IPS DF 6.9 (cell line): ENCODE measurements around the gene SVBP.

Experiments used
- DNase-seq: peaks from one replicate; pipeline ENCODE4 v3.0.0-alpha.2; 2013; ENCODE audit warnings: low read depth, low spot score
- H3K27ac ChIP-seq: one replicate; pipeline ENCODE4 v1.5.1; 2013; ENCODE audit warnings: low read length, control low read depth
- H3K27me3 ChIP-seq: 2 replicates; pipeline ENCODE4 v1.6.1; 2013; ENCODE audit warnings: mild to moderate bottlenecking, low read length; ENCODE audit not compliant: control insufficient read depth, insufficient read depth
- H3K36me3 ChIP-seq: 2 replicates; pipeline ENCODE4 v1.6.1; 2013; ENCODE audit warnings: low read length; ENCODE audit not compliant: control insufficient read depth, insufficient read depth
- H3K4me1 ChIP-seq: 2 replicates; pipeline ENCODE4 v1.6.1; 2013; ENCODE audit warnings: low read length; ENCODE audit not compliant: control insufficient read depth, insufficient read depth
- H3K4me3 ChIP-seq: 2 replicates; pipeline ENCODE4 v1.5.1; 2013; ENCODE audit warnings: mild to moderate bottlenecking, low read length
- H3K9me3 ChIP-seq: 2 replicates; pipeline ENCODE4 v1.6.1; 2013; ENCODE audit warnings: low read length, inconsistent platforms; ENCODE audit not compliant: control insufficient read depth, insufficient read depth
- WGBS: extraction: QIAGEN DNeasy Blood & Tissue Kit; methylation state at CpG from one replicate; pipeline ENCODE4 v1.1.7; 2013; ENCODE audit warnings: mixed read lengths, missing lambda C conversion rate; ENCODE audit not compliant: insufficient read length, insufficient coverage; 5-methylcytosine and 5-hydroxymethylcytosine counted together

SVBP gene

GRCh38 chr1:42806171-42806570, 11.0 kb downstream of the SVBP start:
- Histone ChIP-seq H3K9me3 (no peaks in the 10 kb centered on the region), H3K4me3 (no peak overlapping the region), H3K4me1 (no peaks in the 10 kb centered on the region), H3K36me3 (no peaks in the 10 kb centered on the region), H3K27me3 (no peaks in the 10 kb centered on the region), H3K27ac (no peak overlapping the region)
- no peak for DNase-seq

- DNase-seq, result no peak
- Histone ChIP-seq H3K9me3 (no peaks in the 10 kb centered on the region), H3K4me1 (no peaks in the 10 kb centered on the region), H3K27me3 (no peaks in the 10 kb centered on the region), H3K4me3 (no peak overlapping the region), H3K36me3 (no peaks in the 10 kb centered on the region), H3K27ac (no peak overlapping the region)
- WGBS, result no CpG with 5 or more reads among the region's 8 CpGs
These were observed 15.2 kb downstream of the SVBP start for GRCh38 chr1:42801832-42802473.

GRCh38 chr1:42797979-42798378, 19.2 kb downstream of the SVBP start:
- no CpG with 5 or more reads among the region's 5 CpGs for WGBS
- H3K4me3 ChIP-seq, result no peak overlapping the region
- no peak overlapping the region for H3K27ac ChIP-seq
- no peaks in the 10 kb centered on the region for H3K4me1 ChIP-seq
- no peaks in the 10 kb centered on the region for H3K9me3 ChIP-seq
- H3K27me3 ChIP-seq, result no peaks in the 10 kb centered on the region
- no peaks in the 10 kb centered on the region for H3K36me3 ChIP-seq
- no peak for DNase-seq

- Histone ChIP-seq H3K4me3 (no peak overlapping the region), H3K27me3 (no peaks in the 10 kb centered on the region), H3K4me1 (no peaks in the 10 kb centered on the region), H3K9me3 (no peaks in the 10 kb centered on the region), H3K36me3 (no peaks in the 10 kb centered on the region), H3K27ac (no peak overlapping the region)
- no CpG with 5 or more reads among the region's 3 CpGs for WGBS
- DNase-seq, result no peak
These were observed 19.8 kb downstream of the SVBP start for GRCh38 chr1:42797414-42797813.

- Histone ChIP-seq H3K4me3 (no peak overlapping the region), H3K27ac (no peak overlapping the region), H3K4me1 (no peaks in the 10 kb centered on the region), H3K27me3 (no peaks in the 10 kb centered on the region), H3K36me3 (no peaks in the 10 kb centered on the region), H3K9me3 (no peaks in the 10 kb centered on the region)
- no CpG with 5 or more reads among the region's 2 CpGs for whole genome bisulfite sequencing
- no peak for DNase-seq
These were observed 23.4 kb downstream of the SVBP start for GRCh38 chr1:42793824-42794223.

GRCh38 chr1:42788021-42788420, 29.2 kb downstream of the SVBP start:
- WGBS, result no CpG with 5 or more reads among the region's 1 CpG
- Histone ChIP-seq H3K27ac (no peak overlapping the region), H3K4me1 (peaks cover 3% of the 10 kb centered on the region; the same call in 1 of the 2 replicates), H3K9me3 (no peaks in the 10 kb centered on the region), H3K4me3 (no peak overlapping the region), H3K36me3 (no peaks in the 10 kb centered on the region), H3K27me3 (no peaks in the 10 kb centered on the region)
- DNase-seq, result no peak

GRCh38 chr1:42786097-42786496, 31.1 kb downstream of the SVBP start:
- H3K4me1 ChIP-seq, result peaks cover 3% of the 10 kb centered on the region; the same call in 1 of the 2 replicates
- no peaks in the 10 kb centered on the region for H3K9me3 ChIP-seq
- no peaks in the 10 kb centered on the region for H3K27me3 ChIP-seq
- H3K4me3 ChIP-seq, result no peak overlapping the region
- peaks cover under 1% of the 10 kb centered on the region; the same call in 1 of the 2 replicates for H3K36me3 ChIP-seq
- no peak overlapping the region for H3K27ac ChIP-seq
- DNase-seq, result no peak
- WGBS, result no CpG with 5 or more reads among the region's 5 CpGs

- H3K9me3 ChIP-seq, result no peaks in the 10 kb centered on the region
- H3K27me3 ChIP-seq, result no peaks in the 10 kb centered on the region
- H3K4me3 ChIP-seq, result no peak within 1 kb of the TSS
- H3K4me1 ChIP-seq, result peaks cover 3% of the 10 kb centered on the region; the same call in 1 of the 2 replicates
- H3K27ac ChIP-seq, result no peak within 1 kb of the TSS
- H3K36me3 ChIP-seq, result peaks cover 5% of the 10 kb centered on the region; the same call in 1 of the 2 replicates
- WGBS, result no CpG with 5 or more reads among the region's 54 CpGs
- DNase-seq, result no peak
These were observed 32.1 kb downstream of the SVBP start, which contains the start of gene TMEM269 for GRCh38 chr1:42784946-42785693. Gene TMEM269, plus strand, starts transcription at chr1:42784991. Its CDS starts 4,903 bp downstream, at chr1:42789894.

GRCh38 chr1:42784547-42784945, 32.7 kb downstream of the SVBP start:
- Histone ChIP-seq H3K27ac (no peak overlapping the region), H3K27me3 (no peaks in the 10 kb centered on the region), H3K9me3 (no peaks in the 10 kb centered on the region), H3K4me1 (peaks cover 3% of the 10 kb centered on the region; the same call in 1 of the 2 replicates), H3K4me3 (no peak overlapping the region), H3K36me3 (peaks cover 5% of the 10 kb centered on the region; the same call in 1 of the 2 replicates)
- WGBS, result no CpG with 5 or more reads among the region's 18 CpGs
- no peak for DNase-seq

- H3K36me3 ChIP-seq, result peaks cover 5% of the 10 kb centered on the region; the same call in 1 of the 2 replicates
- no peak overlapping the region for H3K4me3 ChIP-seq
- H3K4me1 ChIP-seq, result peaks cover 3% of the 10 kb centered on the region; the same call in 1 of the 2 replicates
- WGBS, result no CpG with 5 or more reads among the region's 2 CpGs
- no peak for DNase-seq
- no peaks in the 10 kb centered on the region for H3K9me3 ChIP-seq
- no peak overlapping the region for H3K27ac ChIP-seq
- H3K27me3 ChIP-seq, result no peaks in the 10 kb centered on the region
These were observed 34.1 kb downstream of the SVBP start for GRCh38 chr1:42783092-42783491.
